ENCODE data around the gene IRAK3. TPM values are rescaled to one million over a fixed set of nuclear protein-coding genes. Genes with fewer than 3 reads are reported as not detected.
"Not testable (repeated sequence)": the region's sequence is repeated elsewhere in the genome, so short reads cannot be mapped to it uniquely, and the experiment has no call there.

The IRAK3 gene
- total and polyA plus RNA-seq, 11 donors, result 2.2 to 11.4 (median 4.7) TPM

DNA sequence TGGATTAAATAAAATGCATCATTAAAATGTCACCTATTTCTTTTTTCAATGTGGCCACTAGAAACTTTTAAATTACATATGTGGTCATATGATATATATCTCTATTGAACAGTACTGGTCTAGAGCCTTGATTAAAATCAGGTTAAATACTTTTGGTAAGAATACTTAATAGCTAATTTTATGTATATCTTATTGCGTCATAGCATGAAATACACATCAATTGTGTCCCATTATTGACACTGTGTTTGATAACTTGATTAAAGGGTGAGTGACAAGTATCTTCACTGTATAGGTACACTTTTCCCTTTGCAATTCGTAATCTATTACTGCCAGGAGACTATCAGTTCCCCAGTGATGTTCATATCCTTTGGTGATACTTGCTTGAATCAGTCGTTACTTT, 108.9 kb downstream of the IRAK3 start:
- Histone ChIP-seq H3K9me3 (no peaks in the 10 kb centered on the region), H3K4me1 (peaks cover 0 to 10% (median 6%) of the 10 kb centered on the region in 12 donors), H3K27me3 (peaks cover 0 to 3% (median 0%) of the 10 kb centered on the region in 9 donors), H3K36me3 (no peaks in the 10 kb centered on the region), H3K4me3 (no peak overlapping the region), H3K27ac (no peak overlapping the region)
- intact Hi-C loops (cut with DNase I), result loop anchor here in 2 of 10 donors (5.0 to 10.0 kb wide), 2 partner anchors 133 to 151 kb away; partner anchors contain the start of gene TMBIM4 (in 1 of the 2)
- 77 to 83% (median 81%) methylated on average over 3 of the region's 3 CpGs for WGBS, 4 donors
- TF ChIP-seq, protein P1, sequence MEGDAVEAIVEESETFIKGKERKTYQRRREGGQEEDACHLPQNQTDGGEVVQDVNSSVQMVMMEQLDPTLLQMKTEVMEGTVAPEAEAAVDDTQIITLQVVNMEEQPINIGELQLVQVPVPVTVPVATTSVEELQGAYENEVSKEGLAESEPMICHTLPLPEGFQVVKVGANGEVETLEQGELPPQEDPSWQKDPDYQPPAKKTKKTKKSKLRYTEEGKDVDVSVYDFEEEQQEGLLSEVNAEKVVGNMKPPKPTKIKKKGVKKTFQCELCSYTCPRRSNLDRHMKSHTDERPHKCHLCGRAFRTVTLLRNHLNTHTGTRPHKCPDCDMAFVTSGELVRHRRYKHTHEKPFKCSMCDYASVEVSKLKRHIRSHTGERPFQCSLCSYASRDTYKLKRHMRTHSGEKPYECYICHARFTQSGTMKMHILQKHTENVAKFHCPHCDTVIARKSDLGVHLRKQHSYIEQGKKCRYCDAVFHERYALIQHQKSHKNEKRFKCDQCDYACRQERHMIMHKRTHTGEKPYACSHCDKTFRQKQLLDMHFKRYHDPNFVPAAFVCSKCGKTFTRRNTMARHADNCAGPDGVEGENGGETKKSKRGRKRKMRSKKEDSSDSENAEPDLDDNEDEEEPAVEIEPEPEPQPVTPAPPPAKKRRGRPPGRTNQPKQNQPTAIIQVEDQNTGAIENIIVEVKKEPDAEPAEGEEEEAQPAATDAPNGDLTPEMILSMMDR (IDR thresholded peaks at IDR 0.05), result no peak
- TF ChIP-seq POLR2A (IDR thresholded peaks at IDR 0.05), result no peak
- ATAC-seq (no peak), DNase-seq (no peak)

DNA sequence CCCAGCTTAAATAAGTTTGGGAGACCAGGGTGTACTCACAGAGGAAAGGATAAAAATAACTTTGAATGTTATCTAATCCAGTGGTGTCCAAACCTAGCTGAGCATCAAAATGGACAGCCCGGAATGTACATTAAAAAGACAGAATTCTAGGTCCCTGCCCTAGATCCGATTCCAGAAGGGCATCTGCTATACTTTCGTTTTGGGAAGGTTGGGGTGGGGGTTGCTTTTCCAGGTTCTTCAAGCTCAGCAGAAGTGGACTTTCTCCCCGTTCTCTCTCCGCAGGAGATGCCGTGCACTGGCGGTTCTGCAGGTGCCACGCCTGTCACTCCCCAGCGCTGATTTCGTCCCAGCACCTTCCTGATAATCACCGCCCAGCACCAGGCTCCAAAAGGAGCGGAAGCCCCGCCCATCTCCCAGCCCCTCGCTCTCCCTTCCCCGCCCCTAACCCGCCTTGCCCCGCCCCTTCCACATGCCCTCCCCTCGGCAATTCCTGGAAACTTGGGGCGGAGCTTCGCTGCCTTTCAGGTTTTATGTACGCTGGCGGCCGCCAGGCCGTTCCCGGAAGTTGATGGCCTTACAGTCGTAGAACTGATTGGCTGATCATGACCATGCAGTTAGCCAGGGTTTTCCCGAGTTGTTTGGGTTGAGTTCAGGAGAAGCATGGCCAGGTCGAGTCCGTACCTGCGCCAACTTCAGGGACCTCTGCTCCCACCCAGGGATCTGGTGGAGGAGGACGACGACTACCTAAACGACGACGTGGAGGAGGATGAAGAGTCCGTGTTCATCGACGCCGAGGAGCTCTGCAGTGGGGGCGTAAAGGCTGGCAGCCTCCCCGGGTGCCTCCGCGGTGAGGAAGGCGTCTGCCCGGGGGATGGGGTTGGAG, 113.2 kb downstream of the IRAK3 start, which contains the start of gene HELB:
HELB (plus strand) TSS at position 550 of the 883 bp plus-strand sequence; CDS start at position 661, 111 bp downstream.
- intact Hi-C loops (cut with DNase I), result loop anchor here in 6 of 10 donors (2.0 to 10.0 kb wide), 5 partner anchors 133 to 170 kb away; partner anchors contain the start of genes TMBIM4 (in 4 of the 6) and LLPH (in 1 of the 6)
- Histone ChIP-seq H3K9me3 (no peaks in the 10 kb centered on the region), H3K4me1 (peaks cover 0 to 26% (median 10%) of the 10 kb centered on the region in 12 donors), H3K27me3 (no peaks in the 10 kb centered on the region), H3K36me3 (peaks cover 0 to 16% (median 0%) of the 10 kb centered on the region in 9 donors), H3K4me3 (peak within 1 kb of the TSS; percentile 46 to 80 (median 72)), H3K27ac (peak within 1 kb of the TSS in 11 of 12 donors; percentile 47 to 93 (median 80))
- DNase-seq, result peak; percentile 97 to 99 (median 98)
- 0% methylated on average over 40 to 45 of the region's 45 CpGs for WGBS, 4 donors
- peak; percentile 99 to 100 (median 100) for ATAC-seq
- peak in 1 of 2 donors; percentile 40 for TF ChIP-seq POLR2A (IDR thresholded peaks at IDR 0.05)
- TF ChIP-seq, protein P1 (IDR thresholded peaks at IDR 0.05), result no peak

DNA sequence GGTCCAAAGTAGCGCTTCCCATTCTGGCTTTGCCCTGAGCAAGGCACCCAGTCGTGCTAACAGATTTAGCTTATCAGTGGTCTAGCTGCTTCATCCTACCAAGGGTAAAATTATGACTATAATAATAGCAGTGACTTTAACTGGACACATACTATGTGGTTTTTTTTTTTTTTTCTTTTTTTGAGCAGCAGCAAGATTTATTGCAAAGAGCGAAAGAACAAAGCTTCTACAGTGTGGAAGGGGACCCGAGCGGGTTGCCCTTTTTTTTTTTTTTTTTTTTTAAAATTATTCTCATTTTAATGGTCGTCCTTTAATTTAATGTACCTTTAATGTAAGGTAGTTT, 113.8 kb downstream of the IRAK3 start:
- peaks cover 0 to 19% (median 0%) of the 10 kb centered on the region in 9 donors for H3K36me3 ChIP-seq
- no peaks in the 10 kb centered on the region for H3K27me3 ChIP-seq
- DNase-seq (no peak), ATAC-seq (no peak)
- H3K9me3 ChIP-seq, result no peaks in the 10 kb centered on the region
- WGBS, 4 donors, result 23 to 33% (median 32%) methylated on average over 6 of the region's 6 CpGs
- intact Hi-C loops (cut with DNase I), result loop anchor here in 6 of 10 donors (2.0 to 10.0 kb wide), 5 partner anchors 134 to 170 kb away; partner anchors contain the start of genes TMBIM4 (in 4 of the 6) and LLPH (in 1 of the 6)
- peak overlapping the region in 11 of 12 donors; percentile 47 to 93 (median 80) for H3K27ac ChIP-seq
- H3K4me3 ChIP-seq, result peak overlapping the region; percentile 46 to 80 (median 72)
- TF ChIP-seq POLR2A (IDR thresholded peaks at IDR 0.05), result no peak
- TF ChIP-seq, protein P1 (IDR thresholded peaks at IDR 0.05), result no peak
- peaks cover 0 to 26% (median 10%) of the 10 kb centered on the region in 12 donors for H3K4me1 ChIP-seq

DNA sequence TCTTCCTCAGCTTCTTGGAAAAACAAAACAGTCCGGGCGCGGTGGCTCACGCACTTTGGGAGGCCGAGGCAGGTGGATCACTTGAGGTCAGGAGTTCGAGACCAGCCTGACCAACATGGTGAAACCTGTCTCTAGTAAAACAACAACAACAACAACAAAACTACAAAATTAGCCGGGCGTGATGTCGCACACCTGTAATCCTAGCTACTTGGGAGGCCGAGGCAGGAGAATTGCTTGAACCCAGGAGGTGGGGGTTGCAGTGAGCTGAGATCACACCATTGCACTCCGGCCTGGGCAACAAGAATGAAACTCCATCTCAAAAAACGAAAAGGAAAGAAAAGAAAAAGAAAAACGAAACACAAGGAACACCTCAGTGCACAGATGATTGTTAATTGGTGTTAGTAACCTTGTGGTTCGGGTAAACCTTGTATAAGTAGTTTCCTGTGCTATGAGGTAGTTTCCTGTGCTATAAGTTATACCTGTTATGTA, 114.3 kb downstream of the IRAK3 start:
- DNase-seq, H3K27me3 ChIP-seq, H3K9me3 ChIP-seq, ATAC-seq: not testable (repeated sequence)
- H3K27ac ChIP-seq, result peak overlapping the region in 2 of 12 donors; percentile 81 to 93
- intact Hi-C loops (cut with DNase I), result loop anchor here in 6 of 10 donors (2.0 to 10.0 kb wide), 5 partner anchors 135 to 171 kb away; partner anchors contain the start of genes TMBIM4 (in 4 of the 6) and LLPH (in 1 of the 6)
- peaks cover 0 to 26% (median 10%) of the 10 kb centered on the region in 12 donors for H3K4me1 ChIP-seq
- peaks cover 0 to 23% (median 0%) of the 10 kb centered on the region in 9 donors for H3K36me3 ChIP-seq
- 88 to 91% (median 90%) methylated on average over 14 of the region's 14 CpGs for WGBS, 4 donors
- peak overlapping the region in 7 of 12 donors; percentile 64 to 79 (median 75) for H3K4me3 ChIP-seq

Other genes starting within 250 kb of the IRAK3 start
- gene LLPH, start 58.5 kb upstream of the IRAK3 start, total RNA-seq, result 10 to 100 TPM in 7 of 9 donors, 1 to 10 TPM in 2; 5.0 to 36.4 (median 18.3) TPM
- gene LLPH, start 58.5 kb upstream of the IRAK3 start, polyA plus RNA-seq, result 10 to 100 TPM; 11.4 to 49.1 TPM
- 100 to 1,000 TPM in 1 of 9 donors, 10 to 100 TPM in 8; 52.2 to 131 (median 85.3) TPM for gene TMBIM4, start 19.2 kb upstream of the IRAK3 start, total RNA-seq
- gene TMBIM4, start 19.2 kb upstream of the IRAK3 start, polyA plus RNA-seq, result 100 to 1,000 TPM in 1 of 2 donors, 10 to 100 TPM in 1; 91.2 to 129 TPM
- 1 to 10 TPM in 5 of 9 donors, under 1 TPM in 4; 0.32 to 4.3 (median 1.1) TPM for gene HELB, start 113.3 kb downstream of the IRAK3 start, total RNA-seq
- gene HELB, start 113.3 kb downstream of the IRAK3 start, polyA plus RNA-seq, result under 1 TPM; 0.35 to 0.38 TPM